A549 (cell line): ENCODE results near the gene MRRF. TPM values are rescaled to one million over a fixed set of nuclear protein-coding genes. Genes with fewer than 3 reads are reported as not detected.

ENCODE experiments used
- ATAC-seq, 2 experiments: fragments of 200-7000 bp in 1 of 2; fragments of >200 bp in 1 of 2; cut with Nextera tagmentation in 1 of 2; cut with Tn5 transposase in 1 of 2; 3 replicates each; pipeline versions ENCODE4 v1.8.0 to v1.9.1; 2018 to 2020; ENCODE audit warnings: mild to moderate bottlenecking in 1 of 2, moderate library complexity in 1 of 2
- CTCF ChIA-PET: fragments of 300-600 bp; sonication (Branson Sonifier 250); formaldehyde crosslinking; extraction: SDS; loops from one replicate; lab custom pipeline; 2021; ENCODE audit warnings: antibody characterized with exemption, inconsistent platforms; lab: Yijun Ruan, JAX
- POLR2A ChIA-PET: fragments of 350-600 bp; formaldehyde crosslinking; extraction: SDS; loops from one replicate; lab custom pipeline; 2021; ENCODE audit warnings: antibody characterized with exemption, inconsistent platforms; lab: Yijun Ruan, JAX
- DNase-seq, 2 experiments: peaks; one replicate each; pipeline versions ENCODE4 v3.0.0 to v3.0.0-alpha.2; 2011 to 2016; ENCODE audit warnings: low read depth in 1 of 2, low spot score in 1 of 2
- FAIRE-seq: peaks from 2 replicates; lab custom pipeline; 2011; peaks lifted over from hg19 to GRCh38; lab: Jason Lieb, UNC
- H3K27ac ChIP-seq, 2 experiments: fragments of >200 bp; sonication (Bioruptor Twin); formaldehyde crosslinking; 3 replicates each; pipeline ENCODE4 v1.5.1; 2016 to 2017
- H3K4me1 ChIP-seq: fragments of >200 bp; sonication (Bioruptor Twin); formaldehyde crosslinking; 3 replicates; pipeline ENCODE4 v1.6.1; 2016
- H3K4me2 ChIP-seq: fragments of >200 bp; sonication (Bioruptor Twin); formaldehyde crosslinking; 3 replicates; pipeline ENCODE4 v1.6.1; 2016
- H3K4me3 ChIP-seq: fragments of >200 bp; sonication (Bioruptor Twin); formaldehyde crosslinking; 3 replicates; pipeline ENCODE4 v1.5.1; 2016
- H3K9me3 ChIP-seq: fragments of >200 bp; sonication (Bioruptor Twin); formaldehyde crosslinking; 3 replicates; pipeline ENCODE4 v1.6.1; 2016
- CHD2 ChIP-seq: fragments of 150-350 bp; IDR thresholded peaks from 2 replicates; pipeline ENCODE4 v1.6.1; 2014; ENCODE audit warnings: low read length; ENCODE audit not compliant: partially characterized antibody
- EP300 ChIP-seq, 2 experiments: fragments of >200 bp; sonication (Bioruptor Twin); formaldehyde crosslinking; IDR thresholded peaks; 2 replicates in 1 of 2; 3 replicates in 1 of 2; pipeline ENCODE4 v1.6.1; 2016 to 2017
- FOSB ChIP-seq: fragments of 250-450 bp; sonication (Bioruptor Pico); IDR thresholded peaks from 2 replicates; pipeline ENCODE4 v1.5.0; 2020; ENCODE audit warnings: mild to moderate bottlenecking, moderate library complexity
- HDAC2 ChIP-seq: fragments of 200-600 bp; sonication (generic); IDR thresholded peaks from 2 replicates; pipeline ENCODE4 v1.6.1; 2016
- HMGXB4 ChIP-seq: fragments of 250-450 bp; sonication (Bioruptor Pico); IDR thresholded peaks from 2 replicates; pipeline ENCODE4 v1.5.0; 2021; ENCODE audit warnings: mild to moderate bottlenecking, moderate library complexity, borderline replicate concordance
- HOXB5 ChIP-seq: fragments of 250-450 bp; sonication (Bioruptor Pico); IDR thresholded peaks from 2 replicates; pipeline ENCODE4 v1.5.0; 2020; ENCODE audit warnings: mild to moderate bottlenecking, moderate library complexity
- JUNB ChIP-seq: fragments of >200 bp; sonication (Bioruptor Twin); formaldehyde crosslinking; IDR thresholded peaks from 2 replicates; pipeline ENCODE4 v1.6.1; 2016
- KDM5A ChIP-seq: fragments of 200-600 bp; sonication (generic); IDR thresholded peaks from 2 replicates; pipeline ENCODE4 v1.6.1; 2016; ENCODE audit warnings: antibody characterized with exemption, mild to moderate bottlenecking
- NFE2L2 ChIP-seq: fragments of 150-350 bp; conservative IDR thresholded peaks from 2 replicates; pipeline ENCODE4 v1.6.1; 2014; ENCODE audit warnings: low read length
- PBX3 ChIP-seq: IDR thresholded peaks from 2 replicates; pipeline ENCODE4 v1.6.1; 2012
- PHF8 ChIP-seq: fragments of 200-600 bp; sonication (generic); IDR thresholded peaks from 2 replicates; pipeline ENCODE4 v1.6.1; 2016; ENCODE audit warnings: low read depth, mild to moderate bottlenecking, antibody characterized with exemption, moderate library complexity, borderline replicate concordance
- POLR2AphosphoS2 ChIP-seq: conservative IDR thresholded peaks from 2 replicates; pipeline ENCODE4 v1.6.1; 2012; ENCODE audit warnings: low read length, improper control_type of control experiment, inconsistent platforms
- RCOR1 ChIP-seq: fragments of 150-350 bp; IDR thresholded peaks from 2 replicates; pipeline ENCODE4 v1.6.1; 2014; ENCODE audit warnings: antibody characterized with exemption, low read length, low read depth
- SMC3 ChIP-seq: fragments of >200 bp; sonication (Bioruptor Twin); formaldehyde crosslinking; IDR thresholded peaks from 3 replicates; pipeline ENCODE4 v1.6.1; 2018; ENCODE audit warnings: inconsistent platforms
- TFCP2L1 ChIP-seq: fragments of 250-450 bp; sonication (Bioruptor Pico); IDR thresholded peaks from 2 replicates; pipeline ENCODE4 v1.5.0; 2021; ENCODE audit warnings: mild to moderate bottlenecking
- ZC3H11A ChIP-seq: fragments of 450-650 bp; IDR thresholded peaks from 2 replicates; pipeline ENCODE4 v1.6.1; 2014; ENCODE audit warnings: antibody characterized with exemption, mild to moderate bottlenecking
- ZNF302 ChIP-seq: fragments of 250-450 bp; sonication (Bioruptor Pico); IDR thresholded peaks from 2 replicates; pipeline ENCODE4 v1.9.0; 2021; ENCODE audit warnings: inconsistent platforms, mild to moderate bottlenecking, moderate library complexity
- ZSCAN20 ChIP-seq: fragments of 250-450 bp; sonication (Bioruptor Pico); IDR thresholded peaks from 2 replicates; pipeline ENCODE4 v1.8.0; 2022; ENCODE audit warnings: mild to moderate bottlenecking, moderate library complexity
- WGBS: methylation state at CpG from one replicate; pipeline ENCODE4 v1.1.6; 2017; ENCODE audit errors: missing lambda C conversion rate; 5-methylcytosine and 5-hydroxymethylcytosine counted together
- polyA plus RNA-seq, 4 experiments: library from polyadenylated mRNA; depleted of rRNA in 3 of 4; stranded (reverse); fragments of >200 nt; fragmentation: RNase III in 1 of 4; extraction: RNeasy Plus Mini Kit Qiagen cat#74134 plus additional on column Dnase treatment in 1 of 4; gene quantifications; 2 replicates in 3 of 4; 3 replicates in 1 of 4; pipeline ENCODE4 v1.2.3, GENCODE V29; 2011 to 2017

MRRF gene
- polyA plus RNA-seq, 2 of the 4 experiments (the other 2 are of a cell fraction): 63.6 to 107 TPM

GRCh38 chr9:122297512-122297911, 32.8 kb downstream of the MRRF start:
- H3K9me3 ChIP-seq: no peaks in the 10 kb centered on the region
- no peak for FAIRE-seq
- no peaks in the 10 kb centered on the region for H3K4me1 ChIP-seq
- 89% methylated on average over 3 of the region's 3 CpGs for WGBS
- no peak overlapping the region for H3K4me3 ChIP-seq
- CTCF ChIA-PET: no interaction called here
- no peak overlapping the region for H3K4me2 ChIP-seq
- no peak for DNase-seq
- no peak overlapping the region for H3K27ac ChIP-seq
- POLR2A ChIA-PET: no interaction called here
- TF ChIP-seq ZSCAN20 (CRISPR knock-in tag): no peak
- no peak for TF ChIP-seq PHF8
- no peak for TF ChIP-seq CHD2
- ATAC-seq: no peak

GRCh38 chr9:122302237-122303093, 37.8 kb downstream of the MRRF start:
- POLR2A ChIA-PET: no interaction called here
- no peak overlapping the region for H3K4me2 ChIP-seq

GRCh38 chr9:122307061-122307460, 42.4 kb downstream of the MRRF start:
- no peak for DNase-seq
- no peak for FAIRE-seq
- no peak overlapping the region for H3K4me3 ChIP-seq
- TF ChIP-seq SMC3: no peak
- TF ChIP-seq RCOR1: no peak
- no peak for TF ChIP-seq HOXB5 (CRISPR knock-in tag)
- TF ChIP-seq PBX3: no peak
- TF ChIP-seq POLR2AphosphoS2: no peak
- no peak for TF ChIP-seq HMGXB4 (CRISPR knock-in tag)
- TF ChIP-seq KDM5A: no peak
- TF ChIP-seq TFCP2L1 (CRISPR knock-in tag): no peak
- no peaks in the 10 kb centered on the region for H3K4me1 ChIP-seq
- no peak overlapping the region for H3K27ac ChIP-seq
- CTCF ChIA-PET: interaction anchor here (0.8 to 2.0 kb wide), 5 partner anchors 44 to 757 kb away, joined by 3 to 8 read pairs (median 3); no protein-coding TSS in a partner anchor
- ATAC-seq: no peak
- POLR2A ChIA-PET: no interaction called here
- H3K9me3 ChIP-seq: no peaks in the 10 kb centered on the region
- 85% methylated on average over 5 of the region's 5 CpGs for whole genome bisulfite sequencing
- no peak overlapping the region for H3K4me2 ChIP-seq

More at GRCh38 chr9:122302237-122303093, 37.8 kb downstream of the MRRF start:
- 95% methylated on average over 5 of the region's 5 CpGs for WGBS
- DNase-seq (no peak), FAIRE-seq (no peak), ATAC-seq (no peak)
- Histone ChIP-seq H3K4me1 (no peaks in the 10 kb centered on the region), H3K4me3 (no peak overlapping the region), H3K27ac (no peak overlapping the region), H3K9me3 (no peaks in the 10 kb centered on the region)
- TF ChIP-seq NFE2L2: no peak
- TF ChIP-seq JUNB: no peak
- TF ChIP-seq HDAC2: no peak
- TF ChIP-seq PHF8: no peak
- TF ChIP-seq ZNF302: no peak
- no peak for TF ChIP-seq ZC3H11A
- no peak for TF ChIP-seq EP300 (IDR thresholded peaks at IDR 0.05)
- TF ChIP-seq FOSB (CRISPR knock-in tag): no peak
- no peak for TF ChIP-seq POLR2AphosphoS2
- CTCF ChIA-PET: no interaction called here
